Endometrium (tissue), 2 donors: Measurements from ENCODE around the gene C6orf141.

Source experiments
- FAIRE-seq: peaks from 2 replicates; lab custom pipeline; 2012; peaks lifted over from hg19 to GRCh38; lab: Jason Lieb, UNC
- donor health status: control.
- donor health status: control.

Gene C6orf141

DNA sequence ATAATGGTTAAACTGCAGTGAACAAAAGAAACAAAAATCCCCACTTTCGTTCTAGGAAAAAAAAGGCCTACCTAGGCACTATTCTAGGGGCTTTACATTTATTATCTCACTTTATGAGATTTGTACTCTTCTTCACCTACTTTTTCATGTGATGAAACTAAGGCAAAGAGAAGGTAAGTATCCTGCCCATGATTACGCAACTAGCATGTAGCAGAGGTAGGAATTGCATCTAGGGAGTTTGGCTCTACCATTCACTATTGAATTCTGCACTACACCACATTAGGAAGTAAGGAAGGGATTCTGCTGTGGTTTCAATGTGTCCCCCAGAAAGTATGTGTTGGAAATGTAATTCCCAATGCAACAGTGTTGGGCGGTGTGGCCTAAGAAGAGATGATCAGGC, 11.4 kb upstream of the C6orf141 start:
- FAIRE-seq: no peak

DNA sequence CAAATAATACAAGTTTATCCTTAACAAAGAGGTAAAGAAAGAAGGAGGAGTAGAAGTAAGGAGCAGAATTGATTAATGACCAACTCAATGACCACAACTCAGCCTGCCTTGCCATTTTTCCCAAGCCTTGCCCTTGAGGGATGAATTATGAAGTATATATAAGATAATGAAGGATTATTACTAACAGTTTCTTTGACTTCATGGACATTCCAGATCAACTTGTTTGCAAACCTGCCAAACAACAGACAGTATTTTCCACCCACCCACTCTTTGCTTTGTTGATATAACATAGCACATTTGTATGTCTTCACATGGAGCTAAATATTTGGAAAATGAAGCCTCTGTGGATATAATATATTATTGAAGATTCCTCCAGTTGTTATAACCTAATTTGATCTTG, 9.9 kb upstream of the C6orf141 start:
- FAIRE-seq: peak; percentile 12

DNA sequence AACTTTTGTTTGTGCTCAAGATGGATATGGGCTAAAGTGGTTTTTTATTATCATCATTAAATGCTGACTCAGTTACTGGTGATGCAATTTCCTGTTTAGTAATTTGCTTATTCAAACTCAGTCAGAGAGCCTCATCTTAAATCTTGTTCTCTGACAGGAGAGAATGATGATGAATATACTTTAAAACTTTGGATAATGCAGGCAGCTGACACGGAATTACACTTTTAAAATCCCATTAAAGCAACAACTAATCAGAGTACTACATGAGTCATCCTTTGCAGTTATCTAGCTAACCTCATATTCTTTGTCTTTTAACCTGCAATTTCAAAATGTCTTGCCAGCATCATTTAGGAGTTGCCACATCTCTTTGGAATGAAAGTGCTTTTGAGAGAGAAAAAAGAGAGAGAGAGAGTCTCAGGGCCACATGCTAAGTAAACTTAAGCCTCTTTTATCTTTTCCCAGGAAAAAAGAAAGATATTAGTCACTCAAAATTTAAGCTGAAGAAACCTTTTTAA, 9.2 kb upstream of the C6orf141 start:
- no peak for FAIRE-seq

DNA sequence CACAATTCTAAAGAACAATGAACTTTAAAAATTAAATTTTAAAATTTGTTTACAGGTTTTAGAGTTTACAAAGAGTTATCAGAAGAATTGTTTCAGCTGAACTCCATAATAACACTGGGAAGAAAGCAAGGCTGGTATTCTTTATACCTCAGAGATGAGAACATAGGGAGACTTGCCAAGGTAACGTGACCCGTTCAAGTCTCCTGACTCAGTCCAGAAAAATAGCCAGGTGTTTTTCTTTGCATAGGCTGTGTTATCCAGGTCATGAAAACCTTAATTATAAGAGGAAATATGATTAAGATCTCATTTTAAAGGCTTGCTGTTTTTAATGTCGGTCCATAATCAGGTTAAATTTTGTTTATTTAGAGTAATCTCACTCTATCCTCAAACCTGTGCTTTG, 8.5 kb upstream of the C6orf141 start:
- no peak for FAIRE-seq

DNA sequence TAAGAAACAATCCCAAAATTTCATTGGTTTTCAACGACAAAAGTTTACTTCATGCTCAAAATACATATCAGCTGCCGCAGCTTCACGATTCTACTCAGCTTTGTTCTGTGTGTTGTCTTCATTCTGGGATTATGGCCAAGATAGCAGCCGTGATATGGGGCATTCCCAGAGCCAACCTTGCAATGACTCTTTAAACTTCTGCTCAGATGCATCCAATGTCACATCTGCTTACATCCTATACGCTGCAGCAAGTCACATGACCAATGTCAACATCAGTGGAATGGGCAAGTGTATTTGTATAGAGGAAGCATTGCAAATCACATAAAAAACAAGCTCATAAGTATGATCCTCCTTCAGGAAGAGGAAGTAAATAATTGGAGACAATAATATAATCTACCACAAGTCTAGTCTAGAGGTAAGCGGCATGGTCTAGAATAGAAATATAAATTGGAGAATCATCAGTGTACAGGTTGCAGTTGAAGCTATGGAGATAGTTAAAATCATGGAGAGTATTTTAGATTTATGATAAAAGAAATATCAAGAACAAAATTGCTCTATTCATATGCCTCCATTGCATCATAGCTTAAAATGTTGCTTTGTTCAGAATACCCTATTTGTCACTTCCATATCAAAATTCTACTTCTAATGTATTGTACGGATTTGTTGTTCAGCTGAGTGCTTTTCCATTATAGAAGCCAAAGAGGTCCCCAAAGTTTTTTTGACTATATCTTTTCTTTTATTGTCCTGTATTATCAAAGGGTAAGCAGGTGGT, 7.2 kb upstream of the C6orf141 start:
- FAIRE-seq: no peak

DNA sequence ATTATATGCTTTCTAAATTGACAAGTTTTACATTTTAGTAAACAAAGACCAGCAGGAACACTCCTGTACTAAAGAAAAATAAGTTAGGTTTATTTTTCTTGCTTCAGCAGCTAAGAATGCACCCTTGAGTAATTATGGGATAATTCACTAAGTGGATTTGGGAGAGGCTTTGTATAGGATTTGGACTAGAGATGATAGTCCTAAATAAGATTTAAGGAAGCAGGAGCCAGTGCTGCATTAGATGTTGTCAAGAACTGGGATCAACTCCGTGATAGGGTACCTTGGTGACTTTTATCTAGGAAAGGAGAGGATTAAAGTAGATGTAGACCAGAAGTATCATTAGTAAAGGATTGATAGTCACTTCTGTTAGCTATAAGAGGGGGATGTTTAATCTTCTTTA, 4.1 kb upstream of the C6orf141 start:
- FAIRE-seq: no peak

DNA sequence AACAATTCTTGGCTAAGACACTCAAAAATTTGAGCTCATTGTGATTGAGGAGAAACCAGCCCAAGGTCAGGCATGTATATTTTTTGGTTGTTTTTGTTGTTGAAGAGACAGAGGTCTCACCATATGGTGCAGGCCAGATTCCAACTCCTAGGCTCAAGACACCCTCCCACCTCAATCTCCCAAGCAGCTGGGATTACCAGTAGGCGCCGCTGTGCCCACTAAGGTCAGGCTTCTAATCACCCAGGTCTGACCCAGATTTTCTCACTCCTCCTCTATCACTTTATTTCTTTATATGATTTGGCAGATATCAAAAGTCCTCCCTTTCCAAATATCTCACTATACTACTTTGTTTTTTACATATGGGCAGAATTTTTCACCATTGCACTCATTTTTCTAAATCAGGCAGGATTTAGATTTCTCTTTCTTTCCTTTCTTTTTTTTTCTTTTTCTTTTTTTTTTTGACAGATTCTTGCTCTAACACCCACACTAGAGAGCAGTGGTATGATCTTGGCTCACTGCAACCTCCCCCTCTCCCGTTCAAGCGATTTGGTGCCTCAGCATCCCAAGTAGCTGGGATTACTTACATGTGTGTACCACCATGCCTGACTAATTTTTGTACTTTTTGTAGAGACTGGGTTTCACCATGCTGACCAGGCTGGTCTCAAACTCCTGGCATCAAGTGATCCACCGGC, 1.7 kb upstream of the C6orf141 start:
- no peak for FAIRE-seq

DNA sequence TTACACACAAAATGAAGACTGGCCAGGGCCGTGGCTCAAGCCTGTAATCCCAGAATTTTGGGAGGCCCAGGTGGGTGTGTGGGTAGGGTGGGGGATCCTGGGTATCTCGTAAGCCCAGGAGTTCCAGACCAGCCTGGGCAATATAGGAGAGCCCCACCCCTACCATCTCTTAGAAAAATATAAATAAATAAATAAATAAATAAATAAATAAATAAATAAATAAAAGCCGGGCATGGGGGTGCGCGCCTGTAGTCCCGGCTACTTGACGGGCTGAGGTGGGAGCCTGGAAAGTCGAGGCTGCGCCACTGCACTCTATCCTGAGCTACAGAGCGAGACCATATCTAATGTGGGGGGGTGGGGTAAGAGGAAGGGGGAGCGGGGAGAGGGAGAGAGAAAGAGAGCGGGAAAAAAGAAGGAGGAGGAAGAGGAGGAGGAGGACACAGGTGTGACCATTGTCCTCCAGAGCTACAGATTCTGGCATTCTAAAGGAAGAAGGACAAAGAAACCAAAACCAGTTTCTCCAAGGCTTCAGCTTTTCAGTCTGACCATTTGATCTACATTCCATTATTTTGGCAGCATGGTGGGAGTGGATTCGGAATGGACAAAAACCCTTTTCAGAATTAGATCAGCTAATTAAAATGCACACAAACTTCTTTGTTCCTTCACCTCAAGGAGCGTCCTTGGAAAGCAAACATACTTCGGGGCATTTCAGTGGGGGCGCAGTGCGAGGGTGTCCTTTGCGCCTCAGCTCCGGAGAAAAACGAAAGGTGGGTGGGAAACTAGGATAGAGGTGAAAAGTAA, 577 bp upstream of the C6orf141 start:
- no peak for FAIRE-seq

DNA sequence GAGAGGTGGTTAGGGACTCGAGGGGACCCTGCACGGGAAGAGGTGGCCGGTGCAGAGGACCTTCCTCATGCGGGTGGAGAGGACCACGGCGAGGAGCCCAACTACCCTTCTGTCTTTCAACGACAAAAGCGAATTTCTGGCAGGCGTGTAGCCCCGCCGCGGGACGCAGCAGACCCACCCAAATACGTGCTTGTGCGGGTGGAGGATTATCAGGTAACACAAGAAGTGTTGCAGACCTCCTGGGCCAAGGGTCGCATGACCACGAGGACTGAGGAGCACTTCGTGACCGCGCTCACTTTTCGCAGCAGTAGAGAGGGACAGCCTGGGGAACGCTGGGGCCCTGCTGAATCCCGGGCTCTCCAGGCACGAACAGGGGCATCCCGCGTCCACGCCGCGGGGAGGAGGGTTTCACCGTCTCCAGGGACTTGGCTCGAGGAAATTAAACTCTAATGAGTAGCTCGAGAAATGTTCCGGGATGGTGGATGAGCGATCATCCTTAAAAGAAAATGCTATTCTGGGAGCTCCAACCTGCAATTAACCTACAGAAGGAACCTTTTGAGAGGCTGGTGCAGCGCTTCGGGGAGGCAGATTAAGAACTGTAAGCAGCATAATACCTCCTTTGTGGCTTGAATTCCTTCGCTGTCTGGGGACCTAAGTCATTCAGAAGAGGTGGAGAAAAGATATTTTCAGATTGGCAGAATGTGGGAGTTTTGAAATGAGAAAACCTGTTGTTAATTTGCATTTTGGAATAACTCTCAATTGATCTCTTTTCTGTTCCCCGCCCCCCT, 804 bp downstream of the C6orf141 start:
- no peak for FAIRE-seq

DNA sequence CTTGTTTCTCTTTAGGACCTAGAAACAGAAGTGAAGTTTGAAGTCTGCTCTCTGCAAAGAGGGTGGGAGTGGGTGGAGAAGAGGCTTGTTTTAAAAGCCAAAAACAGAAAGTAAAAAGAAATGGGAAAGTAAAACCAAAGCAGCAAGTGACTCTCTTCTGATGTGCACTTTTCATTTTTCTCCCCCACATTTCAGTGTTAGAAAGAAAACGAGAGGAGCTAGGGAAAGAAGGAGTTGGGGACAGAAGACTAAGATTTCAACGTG, 1.3 kb downstream of the C6orf141 start:
- FAIRE-seq: no peak

DNA sequence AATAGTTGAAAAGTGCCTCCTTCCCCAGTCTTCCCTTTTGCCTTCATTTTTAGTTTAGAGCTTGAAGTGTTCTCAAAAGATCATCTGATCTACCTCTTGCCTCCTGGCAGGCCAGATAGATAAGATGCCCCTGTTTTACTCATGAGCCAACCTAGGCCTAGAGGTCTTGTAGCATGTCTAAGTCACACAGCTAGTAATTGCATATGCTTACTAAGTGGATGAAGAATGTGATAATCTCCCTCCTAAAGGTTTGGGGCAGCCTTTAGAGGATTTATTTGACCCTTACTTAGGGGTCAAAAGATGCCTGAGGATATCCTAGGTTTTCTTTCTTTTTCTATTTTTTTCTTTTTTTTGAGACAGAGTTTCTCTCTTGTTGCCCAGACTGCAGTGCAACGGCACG, 2.1 kb downstream of the C6orf141 start:
- FAIRE-seq: no peak

DNA sequence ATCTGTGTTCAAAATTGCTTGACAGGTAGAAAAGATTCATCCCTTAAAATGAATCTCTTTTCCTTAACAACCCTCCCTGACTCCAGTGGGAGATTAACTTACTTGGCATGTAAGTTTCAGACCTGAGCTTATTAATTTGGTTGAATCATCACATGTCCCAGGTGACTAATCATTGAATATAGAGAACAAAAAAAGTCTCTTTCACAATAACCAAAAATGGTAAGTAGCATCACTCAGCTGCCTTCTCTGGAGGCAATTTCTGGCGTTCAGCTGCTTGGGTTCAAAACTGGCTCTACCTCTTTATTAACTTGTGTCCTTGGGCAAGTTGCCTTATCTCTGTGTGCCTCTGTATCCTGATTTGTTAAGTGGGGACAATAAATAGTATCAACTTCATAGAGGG, 2.9 kb downstream of the C6orf141 start:
- FAIRE-seq: no peak

DNA sequence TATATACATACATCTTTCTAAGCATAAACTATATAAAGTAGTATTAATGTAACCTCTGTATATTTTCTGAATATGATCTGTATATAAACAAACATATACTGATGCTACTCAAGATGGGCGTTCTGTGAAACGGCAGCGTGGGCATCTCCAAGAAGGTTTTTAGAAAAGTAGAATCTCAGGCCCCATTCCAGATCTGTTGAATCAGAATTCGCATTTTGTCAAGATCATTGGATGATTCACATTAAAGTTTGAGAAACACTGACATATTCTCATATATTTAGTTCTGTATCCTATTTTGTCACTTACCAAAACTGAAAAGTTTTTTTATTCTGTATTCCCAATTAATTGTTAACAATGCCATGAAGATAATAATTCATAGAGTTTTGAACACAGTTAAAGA, 5.5 kb downstream of the C6orf141 start:
- FAIRE-seq: no peak

DNA sequence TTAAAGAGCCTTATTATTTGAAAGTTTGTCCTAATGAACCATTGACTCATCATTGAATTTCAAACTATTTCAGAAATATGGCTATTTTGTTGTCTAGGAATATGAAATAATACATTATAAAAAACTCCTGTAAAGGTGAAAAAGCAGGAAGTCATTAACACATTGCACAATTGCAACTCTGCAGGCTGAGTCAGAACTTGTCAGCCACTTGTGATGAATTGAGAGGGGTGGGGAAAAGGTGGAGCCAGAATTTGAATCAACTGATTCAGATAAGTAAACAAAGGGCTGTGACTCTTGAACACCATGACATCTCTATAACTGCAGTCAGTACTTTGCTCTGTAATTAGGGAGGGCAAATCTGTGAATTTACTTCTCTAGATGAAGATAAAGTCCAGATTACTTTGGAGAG, 6.0 kb downstream of the C6orf141 start:
- peak; percentile 43 for FAIRE-seq

DNA sequence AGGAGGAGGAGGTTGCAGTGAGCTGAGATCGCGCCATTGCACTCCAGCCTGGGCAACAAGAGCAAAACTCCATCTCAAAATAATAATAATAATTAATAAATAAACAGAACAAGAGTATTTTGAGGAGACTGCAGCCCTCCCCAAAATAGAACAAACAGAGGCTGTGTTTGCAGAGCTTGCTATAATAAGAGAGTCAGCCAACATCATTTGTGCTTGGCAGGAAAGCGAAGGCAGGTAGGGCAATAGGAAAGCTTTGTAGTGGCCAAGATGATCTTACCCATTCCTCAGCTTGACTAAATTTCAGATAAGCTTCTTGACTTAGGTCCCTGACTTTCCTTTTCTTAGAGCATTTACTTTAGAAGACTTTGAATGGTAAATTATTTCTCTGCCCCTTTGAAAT, 6.7 kb downstream of the C6orf141 start:
- no peak for FAIRE-seq

DNA sequence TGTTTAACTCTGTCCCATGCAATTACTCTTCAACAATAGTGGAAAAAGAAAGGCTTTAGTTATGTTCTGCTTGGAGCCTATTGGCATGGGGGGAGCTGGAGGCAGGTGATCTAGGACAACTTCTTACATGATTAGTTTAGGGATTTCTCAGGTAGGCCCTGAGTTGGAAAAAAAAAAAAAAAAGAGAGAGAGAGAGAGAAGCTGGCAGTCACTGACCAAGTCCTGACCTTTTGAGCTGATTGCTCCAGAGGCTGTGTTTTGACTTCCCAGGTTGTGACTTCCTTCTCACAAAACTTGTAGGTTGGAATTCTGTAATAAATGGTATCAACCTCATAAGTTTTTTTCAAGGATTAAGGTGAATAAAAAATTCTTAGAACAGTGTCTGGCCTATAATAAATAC, 7.8 kb downstream of the C6orf141 start:
- no peak for FAIRE-seq

DNA sequence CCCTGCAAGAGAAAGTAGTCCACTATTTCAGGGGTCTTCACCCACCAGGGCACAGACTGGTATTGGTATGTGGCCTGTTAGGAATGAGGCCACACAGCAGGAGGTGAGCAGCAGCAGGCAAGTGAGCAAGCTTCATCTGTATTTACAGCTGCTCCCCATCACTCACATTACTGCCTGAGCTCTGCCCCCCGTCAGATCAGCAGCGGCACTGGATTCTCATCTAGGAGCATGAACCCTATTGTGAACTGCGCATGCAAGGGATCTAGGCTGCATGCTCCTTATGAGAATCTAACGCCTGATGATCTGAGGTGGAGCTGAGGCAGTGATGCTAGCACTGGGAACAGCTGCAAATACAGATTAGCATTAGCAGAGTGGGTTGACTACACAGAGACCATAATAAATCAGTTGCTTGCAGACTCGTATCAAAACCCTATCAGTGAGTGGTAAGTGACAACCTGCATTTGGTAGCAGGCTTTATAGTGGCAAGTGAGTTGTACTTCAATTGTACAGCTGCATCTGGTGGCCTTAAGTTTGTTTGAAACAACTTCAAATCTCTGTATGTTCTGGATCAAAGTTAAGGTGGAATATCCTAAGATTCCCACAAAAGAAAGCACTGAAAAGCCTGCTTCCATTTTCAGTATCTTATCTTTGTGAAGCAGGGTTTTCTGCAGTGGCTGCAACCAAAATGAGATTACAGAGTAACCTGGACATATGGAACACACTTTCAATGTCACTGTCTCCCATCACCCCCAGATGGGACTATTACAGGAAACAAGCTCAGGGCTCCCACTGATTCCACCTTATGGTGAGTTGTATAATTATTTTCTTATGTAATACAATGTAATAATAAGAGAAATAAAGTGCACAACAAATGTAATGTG, 12.8 kb downstream of the C6orf141 start:
- no peak for FAIRE-seq

DNA sequence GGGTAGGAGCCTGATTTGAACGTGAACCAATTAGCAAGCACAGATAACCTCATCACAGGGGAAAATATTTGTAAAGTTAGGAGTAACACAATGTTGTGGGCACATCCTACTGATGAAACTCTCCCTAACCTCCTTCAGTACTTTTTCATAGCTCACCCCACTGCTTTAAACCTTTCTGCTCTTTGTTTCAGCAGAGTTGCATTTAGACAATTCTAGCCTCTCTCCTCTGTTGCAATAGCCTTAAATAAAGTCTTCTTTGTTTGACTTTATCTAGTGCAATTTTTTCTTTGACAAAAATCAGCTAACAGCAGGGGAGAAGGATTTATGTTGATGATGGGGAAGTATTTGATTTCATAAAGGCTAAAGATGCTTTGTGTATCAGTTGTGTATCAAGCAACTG, 14.1 kb downstream of the C6orf141 start:
- FAIRE-seq: no peak

DNA sequence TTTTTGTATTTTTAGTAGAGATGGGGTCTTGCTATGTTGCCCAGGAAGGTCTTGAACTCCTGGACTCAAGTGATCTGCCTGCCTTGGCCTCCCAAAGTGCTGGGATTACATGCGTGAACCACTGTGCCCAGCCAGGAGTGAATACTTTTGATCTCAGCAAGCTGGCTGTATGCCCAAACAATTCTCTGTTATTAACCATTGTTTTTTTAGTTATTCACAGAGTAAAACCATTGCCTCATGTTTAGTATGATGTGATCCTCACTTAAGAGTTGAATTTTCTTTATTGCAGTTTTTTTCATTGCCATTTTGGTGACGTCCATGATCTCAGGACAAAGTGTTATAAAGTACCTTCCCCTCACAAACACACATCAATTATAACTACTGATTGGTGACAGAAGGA, 14.8 kb downstream of the C6orf141 start:
- FAIRE-seq: no peak

DNA sequence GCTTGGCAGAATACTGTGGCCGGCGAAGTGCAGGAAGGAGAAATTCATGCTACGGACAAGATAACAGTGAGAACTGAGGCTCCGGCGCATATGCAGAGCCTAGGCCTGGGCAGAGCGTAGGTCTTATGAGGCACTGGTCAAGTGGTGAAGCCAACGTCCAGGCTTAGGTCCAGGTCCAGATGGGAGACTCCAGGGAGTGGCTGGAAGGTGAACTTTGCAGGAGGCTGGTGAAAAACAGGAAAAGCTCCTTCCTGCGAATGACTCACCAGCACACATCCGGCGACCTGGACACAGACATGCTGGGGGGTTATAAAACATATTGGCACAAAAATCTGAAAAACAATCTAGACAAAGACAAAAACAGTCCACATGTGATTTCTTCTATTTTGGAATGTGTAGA, 15.4 kb downstream of the C6orf141 start:
- FAIRE-seq: no peak

DNA sequence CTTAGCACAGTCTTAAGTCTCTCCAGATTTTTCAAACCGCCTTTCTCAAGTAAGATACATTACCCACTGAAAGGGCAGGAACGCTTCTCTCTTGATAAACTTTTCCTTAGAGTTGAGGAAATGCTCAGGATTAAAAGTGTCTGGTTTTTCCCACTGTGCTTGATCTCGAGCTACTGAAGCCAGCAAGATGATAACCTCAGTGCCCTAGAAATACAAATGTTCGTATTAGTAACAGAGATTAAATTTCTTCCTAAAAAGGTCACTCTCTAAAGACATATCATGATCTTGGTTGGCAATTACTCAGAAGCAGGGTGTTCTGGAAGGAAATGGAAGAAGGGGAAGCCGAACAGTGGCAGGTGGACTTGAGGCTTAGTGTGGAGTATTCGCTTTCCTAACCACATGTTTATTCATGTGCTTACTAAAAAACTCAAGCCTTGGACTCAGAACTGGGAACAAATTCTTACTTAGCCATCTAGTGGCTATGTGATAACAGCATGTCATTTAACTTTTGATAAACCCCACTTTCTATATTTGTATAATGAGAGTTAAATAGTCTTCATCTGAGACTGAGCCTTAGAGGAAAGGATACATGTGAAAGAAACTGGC, 20.1 kb downstream of the C6orf141 start:
- FAIRE-seq: no peak
